ENCODE results near the gene ADAMTS9.

ADAMTS9 gene

GRCh38 chr3:64599651-64600050 lies 88.1 kb downstream of the ADAMTS9 start:
- no peak overlapping the region for H3K9ac ChIP-seq (ENCODE audit: low read length)
- H3K36me3 ChIP-seq (ENCODE audit: control insufficient read depth, insufficient read depth, low read length): no peaks in the 10 kb centered on the region
- H3K27me3 ChIP-seq (ENCODE audit: control insufficient read depth, insufficient read depth, low read length): no peaks in the 10 kb centered on the region
- H3K4me3 ChIP-seq (ENCODE audit: low read length): no peak overlapping the region
- no peaks in the 10 kb centered on the region for H3K4me1 ChIP-seq (ENCODE audit: control insufficient read depth, insufficient read depth, low read length)
- H3K27ac ChIP-seq (ENCODE audit: low read depth, low read length): no peak overlapping the region

- H3K36me3 ChIP-seq (ENCODE audit: control insufficient read depth, insufficient read depth, low read length): no peaks in the 10 kb centered on the region
- no peak overlapping the region for H3K27ac ChIP-seq (ENCODE audit: low read depth, low read length)
Measured at GRCh38 chr3:64595253-64595694, 92.5 kb downstream of the ADAMTS9 start.

GRCh38 chr3:64594134-64594533 lies 93.7 kb downstream of the ADAMTS9 start:
- Histone ChIP-seq H3K36me3 (ENCODE audit: control insufficient read depth, insufficient read depth, low read length) (no peaks in the 10 kb centered on the region), H3K4me3 (ENCODE audit: low read length) (no peak overlapping the region), H3K27me3 (ENCODE audit: control insufficient read depth, insufficient read depth, low read length) (no peaks in the 10 kb centered on the region), H3K27ac (ENCODE audit: low read depth, low read length) (no peak overlapping the region), H3K9ac (ENCODE audit: low read length) (no peak overlapping the region), H3K4me1 (ENCODE audit: control insufficient read depth, insufficient read depth, low read length) (no peaks in the 10 kb centered on the region)

More at GRCh38 chr3:64595253-64595694, 92.5 kb downstream of the ADAMTS9 start:
- Histone ChIP-seq H3K27me3 (ENCODE audit: control insufficient read depth, insufficient read depth, low read length) (no peaks in the 10 kb centered on the region), H3K9ac (ENCODE audit: low read length) (no peak overlapping the region), H3K4me3 (ENCODE audit: low read length) (no peak overlapping the region), H3K4me1 (ENCODE audit: control insufficient read depth, insufficient read depth, low read length) (no peaks in the 10 kb centered on the region)

GRCh38 chr3:64593350-64593749 lies 94.5 kb downstream of the ADAMTS9 start:
- H3K27me3 ChIP-seq (ENCODE audit: control insufficient read depth, insufficient read depth, low read length): no peaks in the 10 kb centered on the region
- no peaks in the 10 kb centered on the region for H3K36me3 ChIP-seq (ENCODE audit: control insufficient read depth, insufficient read depth, low read length)
- no peaks in the 10 kb centered on the region for H3K4me1 ChIP-seq (ENCODE audit: control insufficient read depth, insufficient read depth, low read length)
- no peak overlapping the region for H3K27ac ChIP-seq (ENCODE audit: low read depth, low read length)
- no peak overlapping the region for H3K4me3 ChIP-seq (ENCODE audit: low read length)
- no peak overlapping the region for H3K9ac ChIP-seq (ENCODE audit: low read length)

GRCh38 chr3:64591615-64592014 lies 96.2 kb downstream of the ADAMTS9 start:
- Histone ChIP-seq H3K27ac (ENCODE audit: low read depth, low read length) (no peak overlapping the region), H3K36me3 (ENCODE audit: control insufficient read depth, insufficient read depth, low read length) (no peaks in the 10 kb centered on the region), H3K4me3 (ENCODE audit: low read length) (no peak overlapping the region), H3K27me3 (ENCODE audit: control insufficient read depth, insufficient read depth, low read length) (no peaks in the 10 kb centered on the region), H3K9ac (ENCODE audit: low read length) (no peak overlapping the region), H3K4me1 (ENCODE audit: control insufficient read depth, insufficient read depth, low read length) (no peaks in the 10 kb centered on the region)

GRCh38 chr3:64588380-64588779 lies 99.4 kb downstream of the ADAMTS9 start:
- no peaks in the 10 kb centered on the region for H3K27me3 ChIP-seq (ENCODE audit: control insufficient read depth, insufficient read depth, low read length)
- no peak overlapping the region for H3K9ac ChIP-seq (ENCODE audit: low read length)
- no peak overlapping the region for H3K27ac ChIP-seq (ENCODE audit: low read depth, low read length)
- H3K4me1 ChIP-seq (ENCODE audit: control insufficient read depth, insufficient read depth, low read length): no peaks in the 10 kb centered on the region
- no peak overlapping the region for H3K4me3 ChIP-seq (ENCODE audit: low read length)
- H3K36me3 ChIP-seq (ENCODE audit: control insufficient read depth, insufficient read depth, low read length): no peaks in the 10 kb centered on the region

GRCh38 chr3:64586952-64587351 lies 100.8 kb downstream of the ADAMTS9 start:
- H3K27ac ChIP-seq (ENCODE audit: low read depth, low read length): no peak overlapping the region
- H3K4me1 ChIP-seq (ENCODE audit: control insufficient read depth, insufficient read depth, low read length): no peaks in the 10 kb centered on the region
- H3K36me3 ChIP-seq (ENCODE audit: control insufficient read depth, insufficient read depth, low read length): no peaks in the 10 kb centered on the region
- H3K4me3 ChIP-seq (ENCODE audit: low read length): no peak overlapping the region
- H3K27me3 ChIP-seq (ENCODE audit: control insufficient read depth, insufficient read depth, low read length): no peaks in the 10 kb centered on the region
- no peak overlapping the region for H3K9ac ChIP-seq (ENCODE audit: low read length)

GRCh38 chr3:64584179-64584578 lies 103.6 kb downstream of the ADAMTS9 start:
- Histone ChIP-seq H3K4me3 (ENCODE audit: low read length) (no peak overlapping the region), H3K9ac (ENCODE audit: low read length) (no peak overlapping the region), H3K4me1 (ENCODE audit: control insufficient read depth, insufficient read depth, low read length) (no peaks in the 10 kb centered on the region), H3K27me3 (ENCODE audit: control insufficient read depth, insufficient read depth, low read length) (no peaks in the 10 kb centered on the region), H3K36me3 (ENCODE audit: control insufficient read depth, insufficient read depth, low read length) (no peaks in the 10 kb centered on the region), H3K27ac (ENCODE audit: low read depth, low read length) (no peak overlapping the region)

- Histone ChIP-seq H3K4me1 (ENCODE audit: control insufficient read depth, insufficient read depth, low read length) (no peaks in the 10 kb centered on the region), H3K36me3 (ENCODE audit: control insufficient read depth, insufficient read depth, low read length) (no peaks in the 10 kb centered on the region), H3K27ac (ENCODE audit: low read depth, low read length) (no peak overlapping the region), H3K27me3 (ENCODE audit: control insufficient read depth, insufficient read depth, low read length) (no peaks in the 10 kb centered on the region), H3K4me3 (ENCODE audit: low read length) (no peak overlapping the region), H3K9ac (ENCODE audit: low read length) (no peak overlapping the region)
Measured at GRCh38 chr3:64578797-64579196, 109.0 kb downstream of the ADAMTS9 start.

- no peaks in the 10 kb centered on the region for H3K4me1 ChIP-seq (ENCODE audit: control insufficient read depth, insufficient read depth, low read length)
- no peak overlapping the region for H3K27ac ChIP-seq (ENCODE audit: low read depth, low read length)
- no peaks in the 10 kb centered on the region for H3K36me3 ChIP-seq (ENCODE audit: control insufficient read depth, insufficient read depth, low read length)
- no peak overlapping the region for H3K4me3 ChIP-seq (ENCODE audit: low read length)
- no peak overlapping the region for H3K9ac ChIP-seq (ENCODE audit: low read length)
- H3K27me3 ChIP-seq (ENCODE audit: control insufficient read depth, insufficient read depth, low read length): no peaks in the 10 kb centered on the region
Measured at GRCh38 chr3:64578062-64578770, 109.6 kb downstream of the ADAMTS9 start.

- H3K9ac ChIP-seq (ENCODE audit: low read length): no peak overlapping the region
- H3K4me1 ChIP-seq (ENCODE audit: control insufficient read depth, insufficient read depth, low read length): no peaks in the 10 kb centered on the region
- H3K27me3 ChIP-seq (ENCODE audit: control insufficient read depth, insufficient read depth, low read length): no peaks in the 10 kb centered on the region
- H3K36me3 ChIP-seq (ENCODE audit: control insufficient read depth, insufficient read depth, low read length): no peaks in the 10 kb centered on the region
- H3K4me3 ChIP-seq (ENCODE audit: low read length): no peak overlapping the region
- no peak overlapping the region for H3K27ac ChIP-seq (ENCODE audit: low read depth, low read length)
Measured at GRCh38 chr3:64576211-64576775, 111.5 kb downstream of the ADAMTS9 start.

GRCh38 chr3:64575211-64575844 lies 112.5 kb downstream of the ADAMTS9 start:
- H3K4me1 ChIP-seq (ENCODE audit: control insufficient read depth, insufficient read depth, low read length): no peaks in the 10 kb centered on the region
- H3K4me3 ChIP-seq (ENCODE audit: low read length): no peak overlapping the region
- H3K9ac ChIP-seq (ENCODE audit: low read length): no peak overlapping the region
- no peaks in the 10 kb centered on the region for H3K36me3 ChIP-seq (ENCODE audit: control insufficient read depth, insufficient read depth, low read length)
- H3K27me3 ChIP-seq (ENCODE audit: control insufficient read depth, insufficient read depth, low read length): no peaks in the 10 kb centered on the region
- H3K27ac ChIP-seq (ENCODE audit: low read depth, low read length): no peak overlapping the region

GRCh38 chr3:64574194-64574593 lies 113.6 kb downstream of the ADAMTS9 start:
- Histone ChIP-seq H3K4me3 (ENCODE audit: low read length) (no peak overlapping the region), H3K4me1 (ENCODE audit: control insufficient read depth, insufficient read depth, low read length) (no peaks in the 10 kb centered on the region), H3K27ac (ENCODE audit: low read depth, low read length) (no peak overlapping the region), H3K36me3 (ENCODE audit: control insufficient read depth, insufficient read depth, low read length) (no peaks in the 10 kb centered on the region), H3K9ac (ENCODE audit: low read length) (no peak overlapping the region), H3K27me3 (ENCODE audit: control insufficient read depth, insufficient read depth, low read length) (no peaks in the 10 kb centered on the region)

Data from rectal smooth muscle tissue (tissue), 1 donor.